Measurements from ENCODE around the gene OR52D1.

Gene OR52D1

DNA sequence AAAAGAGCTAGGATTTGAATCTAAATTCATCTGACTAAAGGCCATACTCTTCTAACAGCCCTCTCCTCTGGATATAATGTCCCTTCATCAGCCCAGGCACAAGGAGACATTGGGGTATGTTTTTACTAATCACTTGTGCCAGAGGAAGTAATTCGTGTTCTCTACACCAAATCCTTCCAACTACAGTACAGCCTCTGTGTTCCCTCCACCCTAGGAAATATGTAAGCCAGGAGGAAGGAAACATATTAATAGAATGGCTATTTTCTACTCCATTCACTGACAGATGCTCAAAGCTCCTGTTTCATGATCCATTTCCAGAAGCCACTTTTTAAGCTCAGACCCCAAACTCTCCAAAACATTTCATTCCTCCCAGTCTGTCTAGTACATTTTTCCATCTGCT, 40.0 kb downstream of the OR52D1 start:
- peaks cover 31% of the 10 kb centered on the region in 2 donors for H3K27me3 Mint-ChIP-seq
- ATAC-seq (replicated peaks) (no peak), DNase-seq (no peak)
- no peaks in the 10 kb centered on the region for H3K4me1 Mint-ChIP-seq (ENCODE audit: low read depth in 2 of 2)
- H3K9me3 Mint-ChIP-seq, result no peaks in the 10 kb centered on the region
- H3K4me3 Mint-ChIP-seq, result no peak overlapping the region
- no peak overlapping the region for H3K27ac Mint-ChIP-seq
- H3K36me3 Mint-ChIP-seq (ENCODE audit: insufficient read depth), result no peaks in the 10 kb centered on the region

DNA sequence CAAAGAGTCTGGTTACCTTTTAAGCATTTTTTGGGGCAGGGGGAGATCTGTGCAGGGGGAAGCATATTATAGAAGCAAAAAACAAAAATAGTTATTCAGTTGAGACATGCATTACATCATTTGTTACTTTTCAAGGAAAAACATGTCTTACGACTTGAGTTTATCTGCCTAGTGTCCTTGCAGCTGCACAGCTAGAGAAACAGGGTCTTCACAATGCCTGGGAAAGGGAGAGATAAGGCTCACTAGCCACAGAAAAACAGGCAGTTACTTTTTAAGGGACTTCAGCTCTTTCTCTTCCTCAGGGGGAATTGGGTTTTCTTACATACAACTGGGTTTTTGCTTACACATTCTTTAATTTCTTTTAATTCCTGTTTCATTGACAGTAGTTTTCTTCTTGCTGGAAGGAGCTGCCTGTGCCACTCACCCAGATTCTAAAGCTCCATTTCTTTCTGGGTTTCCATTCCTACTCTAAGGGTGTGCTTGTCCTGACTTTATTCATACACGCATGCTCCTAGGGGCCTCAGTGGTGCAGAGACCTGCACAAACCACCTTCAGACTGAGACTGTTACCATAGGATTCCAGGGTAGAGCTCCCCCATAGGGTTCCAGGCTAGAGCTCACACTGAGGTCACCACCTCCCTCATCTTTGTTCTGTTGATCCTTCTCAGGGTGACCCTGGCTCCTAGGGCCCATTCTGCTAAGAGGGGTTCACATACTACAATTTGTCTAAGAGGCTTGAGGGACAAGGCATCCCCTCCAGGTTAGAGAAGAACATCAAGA, 42.8 kb downstream of the OR52D1 start:
- no peaks in the 10 kb centered on the region for H3K9me3 Mint-ChIP-seq
- H3K27ac Mint-ChIP-seq, result no peak overlapping the region
- no peak for DNase-seq
- no peak for ATAC-seq (replicated peaks)
- no peaks in the 10 kb centered on the region for H3K4me1 Mint-ChIP-seq (ENCODE audit: low read depth in 2 of 2)
- no peaks in the 10 kb centered on the region for H3K36me3 Mint-ChIP-seq (ENCODE audit: insufficient read depth)
- no peak overlapping the region for H3K4me3 Mint-ChIP-seq
- peaks cover 22 to 23% of the 10 kb centered on the region in 2 donors for H3K27me3 Mint-ChIP-seq

DNA sequence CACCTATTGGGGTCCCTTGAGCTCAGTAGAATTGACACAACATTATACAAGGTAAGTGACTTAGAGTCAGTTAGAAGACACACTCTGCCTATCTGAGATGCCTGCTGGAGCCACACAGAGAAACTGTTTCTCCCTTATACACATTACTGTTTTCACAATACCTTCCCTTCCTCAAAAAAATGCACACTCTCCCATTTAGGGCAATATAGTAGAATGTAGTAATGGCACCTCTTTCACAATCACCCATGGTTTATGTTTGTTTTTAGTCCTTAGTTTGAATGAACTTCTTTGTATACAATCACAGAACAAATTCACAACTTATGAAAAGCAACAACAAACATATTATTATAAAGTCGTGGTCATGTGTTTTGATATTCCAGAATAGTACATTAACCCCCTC, 45.6 kb downstream of the OR52D1 start:
- H3K4me1 Mint-ChIP-seq (ENCODE audit: low read depth in 2 of 2), result no peaks in the 10 kb centered on the region
- no peaks in the 10 kb centered on the region for H3K36me3 Mint-ChIP-seq (ENCODE audit: insufficient read depth)
- peaks cover 21 to 22% of the 10 kb centered on the region in 2 donors for H3K27me3 Mint-ChIP-seq
- no peak overlapping the region for H3K4me3 Mint-ChIP-seq
- H3K27ac Mint-ChIP-seq, result no peak overlapping the region
- no peak for DNase-seq
- no peaks in the 10 kb centered on the region for H3K9me3 Mint-ChIP-seq
- ATAC-seq (replicated peaks), result no peak

DNA sequence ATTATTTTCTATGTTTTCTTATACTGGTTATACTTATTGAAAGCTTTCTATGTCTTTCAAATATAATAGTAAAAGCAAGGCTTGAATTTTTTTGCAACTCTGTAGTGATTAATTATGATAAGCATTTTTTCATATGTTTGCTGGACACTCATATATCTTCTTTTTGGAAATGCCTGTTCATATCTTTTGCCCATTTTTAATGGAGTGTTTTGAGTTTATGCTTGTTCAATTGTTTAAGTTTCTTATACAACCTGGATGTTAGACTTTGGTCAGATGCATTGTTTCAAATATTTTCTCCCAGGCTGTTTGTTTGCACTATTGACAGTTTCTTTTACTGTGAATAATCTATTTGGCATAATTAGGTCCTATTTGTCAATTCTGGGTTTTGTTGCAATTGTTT, 48.0 kb downstream of the OR52D1 start:
- Mint-ChIP-seq H3K27me3 (peaks cover 18 to 30% of the 10 kb centered on the region in 2 donors), H3K27ac (no peak overlapping the region), H3K36me3 (ENCODE audit: insufficient read depth) (no peaks in the 10 kb centered on the region), H3K4me3 (no peak overlapping the region), H3K4me1 (ENCODE audit: low read depth in 2 of 2) (no peaks in the 10 kb centered on the region), H3K9me3 (no peaks in the 10 kb centered on the region)
- DNase-seq (no peak), ATAC-seq (replicated peaks) (no peak)

Data from effector memory CD8-positive, alpha-beta T cell (primary cell).